SK-N-SH (cell line): Measurements from ENCODE around the gene ADCY9. TPM values are rescaled to one million over a fixed set of nuclear protein-coding genes. Genes with fewer than 3 reads are reported as not detected.

ENCODE experiments used
- CTCF ChIA-PET: fragments of 300-600, 350-600 bp; formaldehyde crosslinking; extraction: SDS; loops from one replicate; lab custom pipeline; 2021; lab: Yijun Ruan, JAX
- POLR2A ChIA-PET: fragments of 350-600 bp; sonication (Branson Sonifier 250); formaldehyde crosslinking; extraction: SDS; loops from one replicate; lab custom pipeline; 2020; ENCODE audit warnings: antibody characterized with exemption, inconsistent platforms; lab: Yijun Ruan, JAX
- DNase-seq: peaks from one replicate; pipeline ENCODE4 v3.0.0; 2012
- H2AFZ ChIP-seq: fragments of 200-600 bp; sonication (generic); 2 replicates; pipeline ENCODE4 v1.8.1; 2016; ENCODE audit warnings: antibody characterized with exemption, mild to moderate bottlenecking, low read depth
- H3F3A ChIP-seq: fragments of 200-600 bp; sonication (generic); replicated peaks from 2 replicates; pipeline ENCODE3; 2016; ENCODE audit warnings: antibody characterized with exemption, mild to moderate bottlenecking; ENCODE audit not compliant: insufficient read depth
- H3K27ac ChIP-seq, 2 experiments: fragments of 200-500 bp in 1 of 2; fragments of 200-600 bp in 1 of 2; sonication (Bioruptor generic) in 1 of 2; sonication (generic), shearing (Covaris generic) in 1 of 2; 2 replicates each; pipeline versions ENCODE4 v1.5.1 to v1.6.1; 2014 to 2016; ENCODE audit warnings: low read depth in 2 of 2, inconsistent platforms in 1 of 2, low read length in 1 of 2, mild to moderate bottlenecking in 1 of 2, mixed read lengths in 1 of 2
- H3K27me3 ChIP-seq: fragments of 200-600 bp; sonication (generic), shearing (Covaris generic); 2 replicates; pipeline ENCODE4 v1.6.1; 2016; ENCODE audit warnings: mixed run types; ENCODE audit not compliant: insufficient read depth
- H3K36me3 ChIP-seq, 2 experiments: fragments of 200-500 bp in 1 of 2; fragments of 200-600 bp in 1 of 2; sonication (Bioruptor generic) in 1 of 2; sonication (generic) in 1 of 2; replicated peaks in 1 of 2; 2 replicates each; pipeline versions ENCODE3 to v1.5.1; 2014 to 2016; ENCODE audit warnings: low read length in 1 of 2, mild to moderate bottlenecking in 1 of 2; ENCODE audit not compliant: insufficient read depth in 2 of 2, control insufficient read depth in 1 of 2
- H3K4me1 ChIP-seq, 2 experiments: fragments of 200-500 bp in 1 of 2; fragments of 200-600 bp in 1 of 2; sonication (Bioruptor generic) in 1 of 2; sonication (generic), shearing (Covaris generic) in 1 of 2; 2 replicates each; pipeline versions ENCODE4 v1.5.1 to v1.6.1; 2014 to 2016; ENCODE audit warnings: low read depth in 1 of 2, low read length in 1 of 2, mixed run types in 1 of 2; ENCODE audit not compliant: insufficient read depth in 2 of 2, control insufficient read depth in 1 of 2
- H3K4me2 ChIP-seq: fragments of 200-600 bp; sonication (generic), shearing (Covaris generic); 2 replicates; pipeline ENCODE4 v1.6.1; 2017; ENCODE audit warnings: mixed run types
- H3K4me3 ChIP-seq, 2 experiments: fragments of 200-500 bp in 1 of 2; fragments of 200-600 bp in 1 of 2; sonication (Bioruptor generic) in 1 of 2; sonication (generic), shearing (Covaris generic) in 1 of 2; 2 replicates each; pipeline versions ENCODE4 v1.5.1 to v1.8.1; 2014 to 2016; ENCODE audit warnings: low read depth in 2 of 2, inconsistent platforms in 1 of 2, low read length in 1 of 2, mild to moderate bottlenecking in 1 of 2, mixed read lengths in 1 of 2, moderate library complexity in 1 of 2
- H3K79me2 ChIP-seq: fragments of 200-600 bp; sonication (generic); 2 replicates; pipeline ENCODE4 v1.8.1; 2017; ENCODE audit warnings: mild to moderate bottlenecking; ENCODE audit not compliant: insufficient read depth
- H3K9ac ChIP-seq: fragments of 200-600 bp; sonication (generic); 2 replicates; pipeline ENCODE4 v1.6.1; 2017; ENCODE audit warnings: mixed run types
- H3K9me2 ChIP-seq: fragments of 200-600 bp; sonication (generic); 2 replicates; pipeline ENCODE4 v1.6.1; 2017; ENCODE audit warnings: mixed run types
- H3K9me3 ChIP-seq: fragments of 200-600 bp; sonication (generic); 2 replicates; pipeline ENCODE4 v1.6.1; 2017; ENCODE audit warnings: mixed run types, mild to moderate bottlenecking, moderate library complexity
- H4K20me1 ChIP-seq: fragments of 200-600 bp; sonication (generic); 2 replicates; pipeline ENCODE4 v1.6.1; 2017; ENCODE audit warnings: mild to moderate bottlenecking, mixed run types; ENCODE audit not compliant: insufficient read depth
- FOSL2 ChIP-seq: IDR thresholded peaks from 2 replicates; pipeline ENCODE4 v1.4.0; 2012; ENCODE audit warnings: low read depth, mild to moderate bottlenecking, moderate library complexity, borderline replicate concordance
- FOXJ3 ChIP-seq: sonication (generic); formaldehyde crosslinking; IDR thresholded peaks from 2 replicates; pipeline ENCODE4 v1.5.1; 2020; ENCODE audit warnings: mild to moderate bottlenecking, missing genetic modification reagents
- FOXM1 ChIP-seq: IDR thresholded peaks from 2 replicates; pipeline ENCODE4 v1.4.0; 2012; ENCODE audit warnings: low read depth, mild to moderate bottlenecking
- GATA2 ChIP-seq: sonication (generic); formaldehyde crosslinking; IDR thresholded peaks from 2 replicates; pipeline ENCODE4 v1.5.0; 2020; ENCODE audit warnings: mild to moderate bottlenecking, missing genetic modification reagents
- MEF2A ChIP-seq: IDR thresholded peaks from 2 replicates; pipeline ENCODE4 v1.4.0; 2012; ENCODE audit warnings: low read depth, borderline replicate concordance
- NFIC ChIP-seq: IDR thresholded peaks from 2 replicates; pipeline ENCODE4 v1.4.0; 2012; ENCODE audit warnings: borderline replicate concordance
- NRF1 ChIP-seq: IDR thresholded peaks from 2 replicates; pipeline ENCODE4 v1.6.1; 2012; ENCODE audit warnings: low read depth, mild to moderate bottlenecking, low read length
- RAD21 ChIP-seq: IDR thresholded peaks from 2 replicates; pipeline ENCODE4 v1.6.1; 2012; ENCODE audit warnings: mild to moderate bottlenecking, low read length
- RFX5 ChIP-seq: IDR thresholded peaks from 2 replicates; pipeline ENCODE4 v1.6.1; 2012; ENCODE audit warnings: mild to moderate bottlenecking, improper control_type of control experiment, low read length
- RXRA ChIP-seq: IDR thresholded peaks from 2 replicates; pipeline ENCODE4 v1.4.0; 2012; ENCODE audit warnings: low read depth, mild to moderate bottlenecking, borderline replicate concordance
- SIN3A ChIP-seq: IDR thresholded peaks from 2 replicates; pipeline ENCODE4 v1.6.1; 2012; ENCODE audit warnings: low read depth, mild to moderate bottlenecking, low read length, moderate library complexity, borderline replicate concordance
- SMC3 ChIP-seq: IDR thresholded peaks from 2 replicates; pipeline ENCODE4 v1.6.1; 2012; ENCODE audit warnings: low read depth, low read length, improper control_type of control experiment
- TAF1 ChIP-seq: IDR thresholded peaks from 2 replicates; pipeline ENCODE4 v1.6.1; 2012; ENCODE audit warnings: low read depth, mild to moderate bottlenecking, low read length, moderate library complexity, borderline replicate concordance
- TEAD4 ChIP-seq: IDR thresholded peaks from 2 replicates; pipeline ENCODE4 v1.4.0; 2012; ENCODE audit warnings: mild to moderate bottlenecking, borderline replicate concordance; ENCODE audit not compliant: insufficient read depth
- WGBS: methylation state at CpG from one replicate; pipeline ENCODE4 v1.1.6; 2017; ENCODE audit warnings: low lambda C conversion rate; 5-methylcytosine and 5-hydroxymethylcytosine counted together
- polyA plus RNA-seq, 3 experiments: library from polyadenylated mRNA; depleted of rRNA; stranded (reverse); fragments of >200 nt; gene quantifications; 2 replicates each; pipeline ENCODE4 v1.2.3, GENCODE V29; 2012
- TF ChIP-seq, protein P1 (sequence below): IDR thresholded peaks from 2 replicates; pipeline ENCODE4; 2012
- TF ChIP-seq, protein P2 (sequence below): IDR thresholded peaks from 2 replicates; pipeline ENCODE4 v1.6.1; 2012; ENCODE audit warnings: mild to moderate bottlenecking, low read depth, low read length, moderate library complexity
- TF ChIP-seq, protein P3 (sequence below): fragments of 200-600 bp; sonication (generic); IDR thresholded peaks from 2 replicates; pipeline ENCODE4 v1.6.1; 2017; ENCODE audit warnings: antibody characterized with exemption, mild to moderate bottlenecking, moderate library complexity
- TF ChIP-seq, protein P4 (sequence below): IDR thresholded peaks from 2 replicates; pipeline ENCODE4 v1.4.0; 2012; ENCODE audit warnings: low read depth, borderline replicate concordance

The ADCY9 gene
- polyA plus RNA-seq, 1 of the 3 experiments (the other 2 are of a cell fraction) = 5.2 TPM

DNA sequence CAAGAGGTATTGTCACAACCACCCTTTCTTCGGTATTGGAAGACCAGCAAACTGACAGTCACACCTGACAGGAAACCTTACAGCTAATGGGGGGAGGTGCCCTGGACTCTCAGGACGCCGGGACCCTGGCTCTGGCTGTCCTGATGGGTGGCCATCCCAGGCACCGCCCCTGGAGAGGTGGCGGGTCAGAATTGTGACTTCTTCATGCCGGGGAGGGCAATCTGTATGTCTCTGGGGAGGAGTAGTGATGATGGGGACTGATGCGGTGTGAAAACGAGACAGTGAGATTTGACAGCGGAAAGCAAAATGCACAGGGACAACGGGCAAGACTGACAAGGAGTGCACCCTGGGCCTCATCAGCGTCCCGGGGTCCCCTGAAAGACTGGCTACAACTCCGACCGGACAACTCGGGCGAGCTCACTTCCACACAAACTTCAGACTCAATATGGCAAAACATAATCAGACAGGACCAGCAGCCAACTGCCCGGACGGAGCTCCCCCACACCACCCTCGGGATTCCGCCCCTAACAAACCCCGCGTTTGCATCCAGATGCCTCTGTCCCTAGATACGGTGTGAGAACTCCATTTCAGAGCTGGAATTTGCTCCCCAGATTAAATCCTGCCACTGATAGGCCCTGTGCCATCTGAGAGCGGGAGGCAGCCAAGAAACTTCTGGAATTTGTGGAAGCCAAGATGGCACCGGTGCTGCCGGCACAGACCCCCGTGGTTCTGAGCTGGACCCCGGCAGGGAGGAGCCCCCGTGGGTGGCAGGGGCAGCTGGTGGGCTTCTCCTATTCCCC is 152.2 kb downstream of the ADCY9 start:
- CTCF ChIA-PET = interaction anchor here (1.0 to 2.5 kb wide), 5 partner anchors 16 to 439 kb away, joined by 3 to 11 read pairs (median 8); no protein-coding TSS in a partner anchor
- Histone ChIP-seq H3K9me2 (no peaks in the 10 kb centered on the region), H3K27ac (no peak overlapping the region), H3F3A (no peaks in the 10 kb centered on the region), H3K36me3 (no peaks in the 10 kb centered on the region), H3K4me1 (no peaks in the 10 kb centered on the region), H4K20me1 (no peaks in the 10 kb centered on the region), H3K27me3 (no peaks in the 10 kb centered on the region), H3K9me3 (no peaks in the 10 kb centered on the region), H3K9ac (no peak overlapping the region), H2AFZ (no peak overlapping the region), H3K4me3 (no peak overlapping the region), H3K79me2 (no peaks in the 10 kb centered on the region), H3K4me2 (no peak overlapping the region)
- POLR2A ChIA-PET = no interaction called here
- TF ChIP-seq TEAD4 (no peak), SIN3A (no peak), RAD21 (no peak), MEF2A (no peak), RFX5 (no peak), FOXJ3 (CRISPR knock-in tag) (no peak), GATA2 (CRISPR knock-in tag) (no peak), NFIC (no peak)
- TF ChIP-seq, protein P1, sequence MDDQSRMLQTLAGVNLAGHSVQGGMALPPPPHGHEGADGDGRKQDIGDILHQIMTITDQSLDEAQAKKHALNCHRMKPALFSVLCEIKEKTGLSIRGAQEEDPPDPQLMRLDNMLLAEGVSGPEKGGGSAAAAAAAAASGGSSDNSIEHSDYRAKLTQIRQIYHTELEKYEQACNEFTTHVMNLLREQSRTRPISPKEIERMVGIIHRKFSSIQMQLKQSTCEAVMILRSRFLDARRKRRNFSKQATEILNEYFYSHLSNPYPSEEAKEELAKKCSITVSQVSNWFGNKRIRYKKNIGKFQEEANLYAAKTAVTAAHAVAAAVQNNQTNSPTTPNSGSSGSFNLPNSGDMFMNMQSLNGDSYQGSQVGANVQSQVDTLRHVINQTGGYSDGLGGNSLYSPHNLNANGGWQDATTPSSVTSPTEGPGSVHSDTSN = no peak
- TF ChIP-seq, protein P2, sequence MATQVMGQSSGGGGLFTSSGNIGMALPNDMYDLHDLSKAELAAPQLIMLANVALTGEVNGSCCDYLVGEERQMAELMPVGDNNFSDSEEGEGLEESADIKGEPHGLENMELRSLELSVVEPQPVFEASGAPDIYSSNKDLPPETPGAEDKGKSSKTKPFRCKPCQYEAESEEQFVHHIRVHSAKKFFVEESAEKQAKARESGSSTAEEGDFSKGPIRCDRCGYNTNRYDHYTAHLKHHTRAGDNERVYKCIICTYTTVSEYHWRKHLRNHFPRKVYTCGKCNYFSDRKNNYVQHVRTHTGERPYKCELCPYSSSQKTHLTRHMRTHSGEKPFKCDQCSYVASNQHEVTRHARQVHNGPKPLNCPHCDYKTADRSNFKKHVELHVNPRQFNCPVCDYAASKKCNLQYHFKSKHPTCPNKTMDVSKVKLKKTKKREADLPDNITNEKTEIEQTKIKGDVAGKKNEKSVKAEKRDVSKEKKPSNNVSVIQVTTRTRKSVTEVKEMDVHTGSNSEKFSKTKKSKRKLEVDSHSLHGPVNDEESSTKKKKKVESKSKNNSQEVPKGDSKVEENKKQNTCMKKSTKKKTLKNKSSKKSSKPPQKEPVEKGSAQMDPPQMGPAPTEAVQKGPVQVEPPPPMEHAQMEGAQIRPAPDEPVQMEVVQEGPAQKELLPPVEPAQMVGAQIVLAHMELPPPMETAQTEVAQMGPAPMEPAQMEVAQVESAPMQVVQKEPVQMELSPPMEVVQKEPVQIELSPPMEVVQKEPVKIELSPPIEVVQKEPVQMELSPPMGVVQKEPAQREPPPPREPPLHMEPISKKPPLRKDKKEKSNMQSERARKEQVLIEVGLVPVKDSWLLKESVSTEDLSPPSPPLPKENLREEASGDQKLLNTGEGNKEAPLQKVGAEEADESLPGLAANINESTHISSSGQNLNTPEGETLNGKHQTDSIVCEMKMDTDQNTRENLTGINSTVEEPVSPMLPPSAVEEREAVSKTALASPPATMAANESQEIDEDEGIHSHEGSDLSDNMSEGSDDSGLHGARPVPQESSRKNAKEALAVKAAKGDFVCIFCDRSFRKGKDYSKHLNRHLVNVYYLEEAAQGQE = no peak
- DNase-seq = no peak
- 80% methylated on average over 26 of the region's 29 CpGs for WGBS

DNA sequence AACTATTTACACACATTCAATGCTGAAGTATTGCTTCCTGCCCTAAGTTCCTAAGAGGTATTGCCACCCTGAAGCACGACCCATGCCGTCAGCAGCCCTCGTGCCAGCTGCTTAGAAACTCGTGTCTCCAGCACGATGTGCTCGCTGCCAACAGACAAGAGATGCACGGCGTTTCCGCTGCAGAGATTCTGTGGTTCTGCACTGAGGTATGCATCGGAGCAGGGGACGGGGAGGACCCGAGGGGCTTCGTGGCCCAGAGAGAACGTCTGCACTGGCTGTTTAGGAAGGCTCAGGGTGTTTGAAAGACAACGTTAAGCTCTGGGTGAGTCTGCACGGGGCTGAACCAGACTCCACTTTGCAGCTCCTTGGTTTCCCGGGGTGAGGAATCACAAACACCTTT is 153.0 kb downstream of the ADCY9 start:
- Histone ChIP-seq H3K4me3 (no peak overlapping the region), H3K4me1 (no peaks in the 10 kb centered on the region), H3K79me2 (no peaks in the 10 kb centered on the region), H3K9me3 (no peaks in the 10 kb centered on the region), H3K4me2 (no peak overlapping the region), H4K20me1 (no peaks in the 10 kb centered on the region), H3K27ac (no peak overlapping the region), H3K36me3 (no peaks in the 10 kb centered on the region), H3F3A (no peaks in the 10 kb centered on the region), H2AFZ (no peak overlapping the region), H3K27me3 (0 out of 2 replicates have a peak, but pooled peaks cover under 1% of the 10 kb centered on the region), H3K9me2 (no peaks in the 10 kb centered on the region), H3K9ac (no peak overlapping the region)
- POLR2A ChIA-PET = no interaction called here
- CTCF ChIA-PET = interaction anchor here (1.0 to 2.5 kb wide), 5 partner anchors 11 to 291 kb away, joined by 3 to 11 read pairs (median 8); no protein-coding TSS in a partner anchor
- no peak for DNase-seq
- 82% methylated on average over 16 of the region's 17 CpGs for WGBS
- TF ChIP-seq NRF1 (no peak), RXRA (no peak), TAF1 (no peak), FOSL2 (no peak), FOXM1 (no peak), TEAD4 (no peak), SMC3 (no peak), FOXJ3 (CRISPR knock-in tag) (no peak)
- TF ChIP-seq, protein P3, sequence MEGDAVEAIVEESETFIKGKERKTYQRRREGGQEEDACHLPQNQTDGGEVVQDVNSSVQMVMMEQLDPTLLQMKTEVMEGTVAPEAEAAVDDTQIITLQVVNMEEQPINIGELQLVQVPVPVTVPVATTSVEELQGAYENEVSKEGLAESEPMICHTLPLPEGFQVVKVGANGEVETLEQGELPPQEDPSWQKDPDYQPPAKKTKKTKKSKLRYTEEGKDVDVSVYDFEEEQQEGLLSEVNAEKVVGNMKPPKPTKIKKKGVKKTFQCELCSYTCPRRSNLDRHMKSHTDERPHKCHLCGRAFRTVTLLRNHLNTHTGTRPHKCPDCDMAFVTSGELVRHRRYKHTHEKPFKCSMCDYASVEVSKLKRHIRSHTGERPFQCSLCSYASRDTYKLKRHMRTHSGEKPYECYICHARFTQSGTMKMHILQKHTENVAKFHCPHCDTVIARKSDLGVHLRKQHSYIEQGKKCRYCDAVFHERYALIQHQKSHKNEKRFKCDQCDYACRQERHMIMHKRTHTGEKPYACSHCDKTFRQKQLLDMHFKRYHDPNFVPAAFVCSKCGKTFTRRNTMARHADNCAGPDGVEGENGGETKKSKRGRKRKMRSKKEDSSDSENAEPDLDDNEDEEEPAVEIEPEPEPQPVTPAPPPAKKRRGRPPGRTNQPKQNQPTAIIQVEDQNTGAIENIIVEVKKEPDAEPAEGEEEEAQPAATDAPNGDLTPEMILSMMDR = no peak
- TF ChIP-seq, protein P4, sequence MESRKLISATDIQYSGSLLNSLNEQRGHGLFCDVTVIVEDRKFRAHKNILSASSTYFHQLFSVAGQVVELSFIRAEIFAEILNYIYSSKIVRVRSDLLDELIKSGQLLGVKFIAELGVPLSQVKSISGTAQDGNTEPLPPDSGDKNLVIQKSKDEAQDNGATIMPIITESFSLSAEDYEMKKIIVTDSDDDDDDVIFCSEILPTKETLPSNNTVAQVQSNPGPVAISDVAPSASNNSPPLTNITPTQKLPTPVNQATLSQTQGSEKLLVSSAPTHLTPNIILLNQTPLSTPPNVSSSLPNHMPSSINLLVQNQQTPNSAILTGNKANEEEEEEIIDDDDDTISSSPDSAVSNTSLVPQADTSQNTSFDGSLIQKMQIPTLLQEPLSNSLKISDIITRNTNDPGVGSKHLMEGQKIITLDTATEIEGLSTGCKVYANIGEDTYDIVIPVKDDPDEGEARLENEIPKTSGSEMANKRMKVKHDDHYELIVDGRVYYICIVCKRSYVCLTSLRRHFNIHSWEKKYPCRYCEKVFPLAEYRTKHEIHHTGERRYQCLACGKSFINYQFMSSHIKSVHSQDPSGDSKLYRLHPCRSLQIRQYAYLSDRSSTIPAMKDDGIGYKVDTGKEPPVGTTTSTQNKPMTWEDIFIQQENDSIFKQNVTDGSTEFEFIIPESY = no peak
